ENCODE results near the gene SRP72.

GRCh38 chr4:56531149-56531770 lies 63.8 kb downstream of the SRP72 start:
- TF ChIP-seq CTCF (IDR thresholded peaks at IDR 0.05) (no peak), POLR2A (IDR thresholded peaks at IDR 0.05) (no peak), POLR2AphosphoS5 (IDR thresholded peaks at IDR 0.05; ENCODE audit: insufficient read depth in 1 of 2, low read depth in 1 of 2) (no peak)

Data from vagina (tissue), 2 donors.